GM12878 (cell line): Measurements from ENCODE around the gene SERPINE2. TPM values are rescaled to one million over a fixed set of nuclear protein-coding genes. Genes with fewer than 3 reads are reported as not detected.

Experiments
- EED ChIP-seq: sonication (generic); IDR thresholded peaks from 2 replicates; pipeline ENCODE4 v1.6.1; 2016; ENCODE audit warnings: antibody characterized with exemption, low read depth
- MEF2A ChIP-seq: IDR thresholded peaks from 2 replicates; pipeline ENCODE4 v1.6.1; 2011; ENCODE audit warnings: low read depth, mild to moderate bottlenecking, low read length, moderate library complexity; ENCODE audit not compliant: insufficient read depth
- MYB ChIP-seq: fragments of 150-350 bp; IDR thresholded peaks from 2 replicates; pipeline ENCODE4 v1.6.1; 2014; ENCODE audit warnings: mild to moderate bottlenecking, low read depth, low read length, borderline replicate concordance
- TBL1XR1 ChIP-seq: IDR thresholded peaks from 2 replicates; pipeline ENCODE4 v1.6.1; 2012; ENCODE audit warnings: low read depth, low read length, improper control_type of control experiment
- TCF12 ChIP-seq: IDR thresholded peaks from 2 replicates; pipeline ENCODE4 v1.6.1; 2011; ENCODE audit warnings: low read depth, mild to moderate bottlenecking, low read length
- ZBTB40 ChIP-seq: fragments of 450-650 bp; IDR thresholded peaks from 2 replicates; pipeline ENCODE4 v1.6.1; 2016; ENCODE audit warnings: mild to moderate bottlenecking, moderate library complexity, borderline replicate concordance
- polyA plus RNA-seq, 11 experiments: library from polyadenylated mRNA; depleted of rRNA in 4 of 11; unstranded in 6 of 11; stranded (reverse) in 5 of 11; fragments of >200 nt; fragmentation: Nextera tagmentation in 4 of 11; fragmentation: Illumina TruSeq in 1 of 11; extraction: Ambion mirVana in 4 of 11; extraction: Trizol in 1 of 11; gene quantifications; 1 replicate in 1 of 11; 2 replicates in 10 of 11; pipeline versions ENCODE4 v1.2.1 to v1.2.3, GENCODE V29; 2011 to 2016; ENCODE audit warnings: inconsistent platforms in 2 of 11, missing spikeins in 2 of 11, low read depth in 1 of 11
- total RNA-seq, 4 experiments: library from RNA; depleted of rRNA in 3 of 4; stranded (reverse); fragments of >200 nt in 3 of 4; fragmentation: Illumina TruSeq in 1 of 4; extraction: Trizol in 1 of 4; gene quantifications; 2 replicates each; pipeline versions ENCODE4 v1.2.1 to v1.2.3, GENCODE V29; 2013 to 2021
- TF ChIP-seq, protein P1 (sequence below): fragments of 450-650 bp; IDR thresholded peaks from 2 replicates; pipeline ENCODE4 v1.6.1; 2014; ENCODE audit warnings: mild to moderate bottlenecking

SERPINE2 gene
- total and polyA plus RNA-seq, 10 of the 15 experiments (the other 5 are each of a cell fraction or from before 2014, with no cell fraction given): 0.18 to 1.7 (median 0.39) TPM

DNA sequence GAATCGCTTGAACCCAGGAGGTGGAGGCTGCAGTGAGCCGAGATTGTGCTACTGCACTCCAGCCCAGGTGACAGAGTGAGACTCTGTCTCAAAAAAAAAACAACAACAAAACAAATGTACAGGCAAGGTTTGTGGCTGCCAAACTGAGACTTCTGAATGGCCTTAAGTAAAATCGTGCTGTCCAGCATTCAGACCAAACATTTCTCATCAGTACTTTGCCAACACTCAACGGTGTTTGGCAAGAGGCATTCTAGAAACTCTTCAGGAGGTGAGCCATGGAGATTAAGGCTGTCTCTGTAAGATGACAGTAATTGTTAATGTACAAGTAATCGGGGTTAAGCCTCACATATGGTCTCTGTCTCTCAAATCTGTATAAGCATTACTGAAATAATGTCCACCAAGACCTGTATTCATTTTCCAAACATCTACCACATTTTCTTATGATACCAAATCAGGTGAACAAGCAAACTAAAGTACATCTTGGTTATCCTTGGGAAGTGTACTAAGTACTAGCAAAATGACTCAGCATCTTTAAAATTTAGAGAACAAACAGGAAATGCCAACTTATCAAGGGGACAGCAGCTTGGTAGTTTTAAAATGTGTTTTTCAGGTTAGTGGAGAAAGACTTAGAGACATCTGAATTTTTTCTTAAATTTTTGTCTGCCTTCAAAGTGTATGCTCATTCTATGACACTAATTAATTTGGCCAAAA, 29.3 kb downstream of the SERPINE2 start (continued):
- TF ChIP-seq ZBTB40: no peak
- TF ChIP-seq MEF2A: no peak
- no peak for TF ChIP-seq MYB
- no peak for TF ChIP-seq EED
- TF ChIP-seq TCF12: no peak
- TF ChIP-seq, protein P1, sequence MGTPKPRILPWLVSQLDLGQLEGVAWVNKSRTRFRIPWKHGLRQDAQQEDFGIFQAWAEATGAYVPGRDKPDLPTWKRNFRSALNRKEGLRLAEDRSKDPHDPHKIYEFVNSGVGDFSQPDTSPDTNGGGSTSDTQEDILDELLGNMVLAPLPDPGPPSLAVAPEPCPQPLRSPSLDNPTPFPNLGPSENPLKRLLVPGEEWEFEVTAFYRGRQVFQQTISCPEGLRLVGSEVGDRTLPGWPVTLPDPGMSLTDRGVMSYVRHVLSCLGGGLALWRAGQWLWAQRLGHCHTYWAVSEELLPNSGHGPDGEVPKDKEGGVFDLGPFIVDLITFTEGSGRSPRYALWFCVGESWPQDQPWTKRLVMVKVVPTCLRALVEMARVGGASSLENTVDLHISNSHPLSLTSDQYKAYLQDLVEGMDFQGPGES: no peak
- no peak for TF ChIP-seq TBL1XR1
